ENCODE data around the gene FRK. TPM values are rescaled to one million over a fixed set of nuclear protein-coding genes. Genes with fewer than 3 reads are reported as not detected.
"Not testable (repeated sequence)": the region's sequence is repeated elsewhere in the genome, so short reads cannot be mapped to it uniquely, and the experiment has no call there.

The FRK gene
- total RNA-seq, 1 donor from 2014 or later: 0.06 TPM

DNA sequence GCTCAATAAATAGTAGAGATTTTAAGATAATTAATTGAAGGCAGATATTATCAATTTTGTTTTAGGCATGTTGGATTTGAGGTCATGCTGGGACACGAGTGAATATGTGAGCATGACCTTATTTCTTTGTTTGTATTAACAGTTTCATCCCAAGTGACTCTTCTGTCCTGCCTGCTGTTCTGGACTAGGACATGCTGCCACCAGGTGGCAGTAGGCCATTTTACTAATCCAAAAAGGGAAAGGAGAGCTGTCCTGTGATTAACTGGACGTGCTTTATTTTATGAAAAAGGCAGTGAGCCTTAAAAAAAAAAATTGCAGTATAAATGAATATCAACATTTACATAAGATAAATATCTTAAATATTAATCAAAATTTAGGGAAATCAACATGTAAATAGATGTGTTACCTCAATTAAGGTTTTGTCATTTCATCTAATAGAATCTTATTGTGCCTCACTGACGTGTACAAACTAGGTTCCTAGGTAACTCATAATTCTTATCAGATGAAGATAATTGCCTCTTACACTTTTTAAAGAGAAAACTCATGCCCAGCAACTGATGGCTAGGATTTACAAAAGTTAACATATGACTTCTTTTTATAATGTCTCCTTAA, 49.8 kb downstream of the FRK start:
- peak; percentile 58 for DNase-seq (ENCODE audit: extremely low read depth, low read depth, low spot score)

DNA sequence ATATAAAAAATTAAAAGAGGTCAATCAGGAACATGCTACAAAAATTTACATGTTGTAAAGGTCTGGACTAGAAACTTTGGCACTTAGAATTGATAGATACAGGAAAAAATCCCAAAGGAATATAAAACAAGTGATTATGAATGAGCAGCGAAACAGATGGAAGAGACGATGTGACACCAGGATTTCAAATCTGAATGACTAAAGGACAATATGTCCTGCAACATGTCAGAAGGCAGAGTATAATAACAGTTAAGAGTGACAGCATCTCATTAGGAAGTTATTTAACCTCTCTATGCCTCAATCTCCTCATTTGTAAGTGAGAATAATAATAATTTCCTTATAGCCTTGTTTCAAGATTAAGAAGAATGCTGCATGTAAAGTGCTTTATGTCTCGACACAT, 50.3 kb downstream of the FRK start:
- DNase-seq (ENCODE audit: extremely low read depth, low read depth, low spot score): no peak

DNA sequence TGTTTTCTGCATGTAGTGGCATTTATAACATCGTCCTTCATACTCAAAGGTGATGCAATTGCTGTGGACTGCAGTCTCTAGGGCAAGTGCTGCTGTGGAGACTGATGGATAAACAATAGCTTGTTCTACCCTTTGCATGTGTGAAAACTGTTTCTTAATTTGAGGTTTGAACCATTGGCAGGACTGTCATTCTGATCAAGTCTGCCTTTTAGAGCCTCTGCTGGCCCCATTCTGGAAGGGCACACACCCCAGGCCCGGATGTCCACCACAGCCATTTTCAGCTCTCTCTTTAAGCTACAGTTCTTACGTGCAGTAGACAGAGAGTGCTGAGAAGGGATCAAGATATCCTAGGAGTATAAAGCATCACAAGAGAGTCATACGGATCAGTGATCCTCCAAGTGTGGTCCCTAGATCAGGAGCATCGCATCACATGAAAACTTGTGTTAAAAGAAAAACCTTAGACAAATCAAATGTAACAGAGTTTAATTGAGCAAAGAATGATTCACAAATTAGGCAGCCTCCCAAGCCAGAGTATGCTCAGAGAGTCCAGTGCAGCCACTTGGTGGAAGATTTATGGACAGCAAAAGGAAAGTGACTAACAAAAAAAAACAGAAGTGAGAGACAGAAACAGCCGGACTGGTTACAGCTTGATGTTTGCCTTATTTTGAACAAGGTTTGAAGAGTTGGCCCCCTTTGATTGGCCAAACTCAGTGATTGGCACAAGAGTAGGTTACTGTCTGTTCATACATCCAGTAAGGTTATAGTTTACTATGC, 52.0 kb downstream of the FRK start:
- DNase-seq (ENCODE audit: extremely low read depth, low read depth, low spot score): peak; percentile 23

DNA sequence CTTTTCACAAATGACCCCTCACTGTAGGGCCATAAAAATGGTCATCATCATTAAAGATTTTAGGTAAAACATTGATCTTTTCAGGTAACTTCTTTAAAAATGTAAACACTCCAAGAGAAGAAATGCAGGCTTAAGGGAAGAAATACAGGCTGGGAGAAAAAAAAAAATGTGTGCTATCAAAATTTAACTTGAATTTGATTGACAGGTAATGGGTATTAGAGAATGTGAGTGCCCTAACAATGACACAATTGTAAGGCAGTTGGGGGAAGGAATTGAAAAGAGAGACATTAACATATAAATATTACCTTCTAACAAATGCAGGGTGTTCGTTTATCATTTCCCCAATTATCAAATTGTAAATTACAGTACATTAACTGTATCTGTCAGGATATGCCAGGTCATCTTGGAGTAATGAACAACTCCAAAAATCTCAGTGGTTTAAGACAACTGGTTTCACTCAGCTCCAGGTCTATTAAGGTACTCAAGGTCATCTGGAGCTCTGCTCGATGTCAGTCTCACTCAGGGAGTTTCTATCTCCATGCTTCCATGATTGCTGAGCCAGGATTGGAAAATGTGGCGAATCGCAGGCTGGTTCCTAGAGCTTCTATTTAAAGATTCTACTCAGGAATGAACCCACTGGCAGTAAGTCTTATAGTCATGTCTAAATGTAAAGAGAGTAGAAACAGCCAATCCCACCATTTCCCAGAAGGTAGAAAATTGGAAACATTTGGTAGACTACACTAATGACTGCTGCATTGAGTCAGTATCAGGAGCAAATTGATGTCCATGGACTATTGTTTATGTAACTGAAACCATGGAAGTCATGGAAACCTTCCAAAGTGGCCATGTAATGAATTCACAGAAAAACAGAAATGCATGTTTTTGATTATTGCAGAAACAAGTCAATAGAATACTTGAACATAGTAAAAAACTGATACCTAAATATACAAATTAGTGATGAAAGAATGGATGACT, 55.6 kb downstream of the FRK start:
- no peak for DNase-seq (ENCODE audit: extremely low read depth, low read depth, low spot score)

DNA sequence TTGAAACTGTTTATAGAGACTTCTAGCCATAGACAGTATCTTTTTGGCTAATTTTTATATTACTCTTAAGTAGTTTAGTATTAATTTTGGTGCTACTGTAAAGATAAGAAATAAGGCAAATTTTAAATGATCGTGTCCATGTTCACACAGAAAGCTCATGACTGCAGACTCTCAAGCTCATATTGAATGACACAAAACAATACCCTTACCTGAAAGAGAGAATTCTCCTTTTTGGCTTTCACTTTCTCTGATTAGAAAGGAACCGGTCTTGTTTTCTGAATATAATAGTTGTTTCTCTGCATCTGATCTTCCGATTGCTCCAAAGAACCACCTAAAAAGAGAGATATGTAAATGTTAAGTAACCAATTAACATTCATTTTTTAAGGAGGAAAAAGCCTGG, 57.0 kb downstream of the FRK start:
- DNase-seq (ENCODE audit: extremely low read depth, low read depth, low spot score): no peak

DNA sequence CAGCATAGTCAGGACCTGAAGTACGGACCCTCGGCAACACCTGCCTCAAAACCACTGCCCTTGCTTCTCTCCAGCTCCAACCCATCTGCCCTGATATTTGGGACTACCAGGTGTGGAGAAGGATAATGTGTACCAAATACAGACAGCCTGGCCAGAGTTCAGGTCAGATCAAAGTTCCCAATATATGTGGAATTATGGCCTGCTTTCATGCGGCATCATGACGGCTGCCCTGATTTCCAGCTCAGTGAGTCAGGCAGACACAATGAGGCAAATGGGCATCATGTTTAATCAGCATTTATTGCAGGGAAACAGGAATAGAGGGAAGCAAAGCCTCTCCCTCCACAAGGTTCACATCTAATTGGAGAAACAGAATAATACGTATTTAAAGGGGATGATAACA, 57.9 kb downstream of the FRK start:
- no peak for DNase-seq (ENCODE audit: extremely low read depth, low read depth, low spot score)

DNA sequence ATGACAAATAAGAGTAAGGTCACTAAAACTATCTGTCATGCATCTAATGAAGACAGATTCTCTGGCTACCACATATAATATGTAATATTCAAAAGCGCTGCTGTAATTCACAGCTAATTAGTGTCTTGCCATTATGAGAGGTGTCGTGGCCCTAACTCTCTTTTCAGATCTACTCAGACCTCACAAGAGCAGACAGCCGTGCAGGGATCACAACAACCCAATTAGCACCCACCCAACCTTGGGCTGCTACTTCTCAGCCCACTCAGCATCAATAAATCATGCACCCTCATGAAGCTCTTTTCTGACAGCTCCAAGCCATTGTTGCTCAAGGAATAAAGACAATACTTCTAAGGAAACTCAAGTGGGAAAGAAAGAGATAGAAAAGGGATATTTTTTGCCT, 61.5 kb downstream of the FRK start:
- DNase-seq (ENCODE audit: extremely low read depth, low read depth, low spot score): no peak

DNA sequence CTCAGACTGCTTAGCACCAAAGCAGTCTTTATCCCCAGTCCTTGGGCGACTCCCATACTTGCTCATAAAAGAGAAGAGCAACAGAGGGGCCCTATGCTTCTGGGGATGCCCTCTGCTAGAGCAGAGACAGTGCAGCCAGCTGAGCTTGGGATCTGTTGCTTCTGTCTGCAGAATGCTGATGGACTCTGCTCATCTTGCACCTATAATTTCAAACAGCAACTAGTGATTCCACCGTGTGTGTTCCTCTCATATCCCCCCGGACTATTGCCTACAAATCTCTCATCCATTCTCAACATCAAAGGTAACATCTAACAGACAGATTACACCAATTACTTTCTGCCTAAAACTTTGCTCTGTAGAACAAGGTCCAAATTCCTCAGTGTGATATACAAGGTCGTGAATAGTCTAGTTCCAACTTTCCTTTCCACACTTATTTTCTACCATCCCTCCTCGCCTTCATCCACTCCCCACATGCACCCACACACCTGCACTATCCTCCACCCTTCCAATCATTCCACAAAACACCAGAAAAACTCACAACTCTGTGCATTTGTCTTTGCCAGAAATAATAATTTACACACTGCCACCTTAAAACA, 62.6 kb downstream of the FRK start:
- no peak for DNase-seq (ENCODE audit: extremely low read depth, low read depth, low spot score)

DNA sequence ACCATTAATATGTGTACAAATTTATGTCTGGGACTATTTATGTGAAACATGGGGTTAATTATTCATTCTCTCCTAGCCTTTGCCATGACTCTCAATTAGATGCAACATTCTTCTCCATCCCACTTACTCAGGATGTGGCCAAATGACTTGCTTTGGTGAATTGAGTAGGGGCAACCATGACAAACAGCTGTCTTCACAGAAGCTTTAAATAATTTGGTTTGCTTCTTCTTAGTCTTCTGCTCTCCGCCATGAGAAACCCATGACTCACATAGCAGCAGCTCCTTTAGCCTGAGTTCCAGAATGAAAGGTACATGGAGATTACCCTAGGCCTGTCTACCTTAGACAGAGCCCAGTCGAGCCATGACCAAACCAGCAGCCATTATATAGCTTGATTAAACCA, 74.7 kb downstream of the FRK start:
- no peak for DNase-seq (ENCODE audit: extremely low read depth, low read depth, low spot score)

DNA sequence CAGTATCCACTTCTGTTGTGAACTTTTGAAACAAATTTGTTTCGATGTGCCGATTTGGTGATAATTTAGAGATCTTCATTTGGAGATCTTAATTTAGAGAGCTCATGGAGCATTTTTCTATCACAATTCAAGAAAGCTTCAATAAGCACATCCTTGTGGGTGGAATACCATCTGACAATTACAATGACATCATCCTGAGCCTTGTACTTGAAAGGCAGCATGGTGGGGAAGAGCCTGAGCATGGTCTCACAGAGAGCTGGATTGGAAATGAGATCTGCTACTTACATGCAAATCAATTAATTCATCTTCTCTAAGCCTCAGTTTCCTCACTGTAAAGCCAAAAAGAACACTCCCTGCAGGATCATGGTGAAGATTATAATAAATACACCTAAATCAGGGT, 75.9 kb downstream of the FRK start:
- DNase-seq (ENCODE audit: extremely low read depth, low read depth, low spot score): no peak

DNA sequence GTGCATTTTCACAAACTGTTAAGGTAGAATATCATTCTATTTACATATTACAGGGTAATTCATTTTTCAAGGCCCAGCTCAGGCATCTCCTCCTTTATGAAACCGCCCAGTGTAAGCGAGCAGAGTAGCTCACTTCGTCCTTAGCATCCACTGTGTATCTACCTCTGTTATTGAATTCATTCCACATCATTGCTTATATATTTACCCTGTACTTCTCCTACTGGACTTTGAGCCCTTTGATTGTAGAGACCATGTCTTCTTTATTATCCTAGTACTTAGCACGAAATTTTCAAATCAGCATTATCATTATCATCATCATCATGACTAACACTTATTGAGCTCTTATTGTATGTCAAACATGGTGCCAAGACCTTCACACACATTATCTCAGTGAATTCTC, 76.7 kb downstream of the FRK start:
- no peak for DNase-seq (ENCODE audit: extremely low read depth, low read depth, low spot score)

DNA sequence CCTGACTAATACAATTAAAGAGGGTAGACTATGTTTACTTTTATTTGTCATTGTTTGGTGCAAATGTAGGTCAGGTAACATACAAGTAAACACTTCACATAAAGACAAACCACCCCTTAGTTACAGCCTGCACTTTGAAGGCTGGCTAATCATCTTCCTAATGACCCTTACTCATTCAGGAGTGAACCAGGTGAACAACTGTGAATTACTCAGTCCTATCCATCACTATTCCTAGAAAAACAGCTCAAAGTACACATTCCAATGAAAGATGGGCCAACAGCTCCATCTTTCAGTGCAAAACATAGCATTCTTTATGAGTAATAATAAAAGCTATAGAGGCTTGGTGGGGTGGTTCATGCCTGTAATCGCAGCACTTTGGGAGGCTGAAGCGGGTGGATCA, 78.2 kb downstream of the FRK start:
- no peak for DNase-seq (ENCODE audit: extremely low read depth, low read depth, low spot score)

DNA sequence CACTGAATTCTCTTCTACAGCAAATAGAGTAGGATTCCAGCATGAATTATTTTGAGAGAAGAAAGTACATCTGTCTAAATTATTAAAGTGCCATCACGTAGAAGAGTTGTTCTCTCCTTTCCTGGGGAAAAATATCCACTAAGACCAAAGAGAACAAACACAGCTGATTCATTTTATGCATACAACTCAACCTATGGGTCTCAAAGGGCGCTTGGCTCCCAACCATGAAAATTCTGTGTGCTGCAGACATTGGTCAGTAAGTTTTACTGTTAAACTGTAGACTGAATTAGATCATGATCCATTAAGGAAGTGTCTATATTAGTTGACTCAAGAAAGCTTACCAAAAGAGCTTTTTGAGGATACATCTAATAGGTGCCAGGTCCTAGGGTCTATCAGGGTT, 83.5 kb downstream of the FRK start:
- no peak for DNase-seq (ENCODE audit: extremely low read depth, low read depth, low spot score)

DNA sequence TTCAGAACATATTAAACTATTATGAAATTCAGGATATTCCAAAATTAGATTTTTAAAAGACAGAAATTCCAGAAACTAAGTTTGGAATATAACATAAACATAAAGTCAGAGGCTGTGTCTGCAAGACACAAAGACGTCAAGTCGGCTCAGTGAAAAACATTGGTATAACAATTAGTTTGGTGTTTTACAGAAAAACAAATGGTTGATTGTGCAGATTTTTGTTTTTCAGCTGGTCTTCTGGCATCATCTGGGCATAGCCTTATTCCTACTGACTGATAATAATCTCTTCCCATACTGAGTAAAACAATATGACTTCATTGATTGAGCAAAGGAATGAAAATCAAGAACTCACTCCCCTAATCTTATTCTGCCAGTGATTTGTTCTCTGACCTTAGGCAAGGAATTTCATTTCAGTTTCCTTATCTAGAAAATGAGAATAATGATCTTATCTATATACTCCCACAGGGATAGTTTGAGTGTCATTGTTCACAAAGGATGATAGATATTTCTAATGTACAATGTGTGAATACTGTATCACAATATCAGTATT, 84.3 kb downstream of the FRK start:
- DNase-seq (ENCODE audit: extremely low read depth, low read depth, low spot score): no peak

DNA sequence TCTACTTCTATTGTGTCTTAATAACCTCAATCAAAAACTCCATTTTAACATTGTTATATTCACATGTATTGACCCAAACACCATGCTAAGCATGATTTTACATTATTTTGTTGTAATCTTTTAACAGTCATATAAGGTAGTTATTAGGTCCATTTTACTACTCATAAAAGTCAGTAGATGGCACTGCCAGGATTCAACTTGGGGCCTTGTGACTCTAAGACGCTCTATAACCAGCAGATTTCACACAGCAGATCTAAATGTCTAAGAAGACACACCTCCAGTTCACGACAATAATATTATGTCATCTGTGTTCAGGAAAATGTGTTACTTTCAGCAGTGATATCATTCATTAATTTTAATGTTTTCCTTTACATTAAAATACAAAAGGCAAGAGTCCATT, 88.0 kb downstream of the FRK start:
- DNase-seq (ENCODE audit: extremely low read depth, low read depth, low spot score): no peak

DNA sequence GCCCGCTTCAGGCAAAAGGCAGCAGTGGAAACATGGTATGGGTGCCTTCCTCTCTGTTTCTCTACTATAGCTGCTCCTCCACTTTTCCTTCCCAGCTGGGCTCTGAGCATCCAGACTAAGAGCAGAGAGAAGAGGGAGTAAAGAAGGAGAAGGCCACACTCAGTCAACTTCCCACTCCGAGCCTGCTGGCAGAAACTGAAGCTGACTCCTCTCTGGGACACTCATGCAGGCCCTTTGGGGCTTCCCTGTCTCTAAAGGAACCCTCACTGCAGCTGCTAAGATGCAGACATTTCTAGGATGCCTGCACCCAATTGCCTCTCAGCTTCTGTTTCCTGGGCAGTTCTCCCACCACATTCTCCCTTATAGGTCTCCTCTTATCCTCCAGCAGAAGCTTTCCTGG, 88.9 kb downstream of the FRK start:
- no peak for DNase-seq (ENCODE audit: extremely low read depth, low read depth, low spot score)

DNA sequence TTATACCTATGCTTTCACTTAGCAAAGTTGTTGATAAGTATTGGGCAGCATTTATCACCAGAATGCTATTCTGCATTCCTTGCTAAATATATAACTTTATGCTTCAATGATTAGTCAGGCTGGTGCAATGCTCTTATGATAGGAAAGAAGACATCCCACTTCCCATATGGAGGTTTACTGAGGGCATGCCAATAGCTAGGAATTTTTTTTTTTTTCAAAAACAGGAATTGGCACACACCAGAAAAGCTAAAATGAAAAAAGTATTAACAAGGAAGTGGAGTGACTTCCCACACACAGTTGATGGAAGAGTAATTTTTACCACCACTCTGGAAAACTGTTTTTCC, 90.8 kb downstream of the FRK start:
- DNase-seq (ENCODE audit: extremely low read depth, low read depth, low spot score): no peak

DNA sequence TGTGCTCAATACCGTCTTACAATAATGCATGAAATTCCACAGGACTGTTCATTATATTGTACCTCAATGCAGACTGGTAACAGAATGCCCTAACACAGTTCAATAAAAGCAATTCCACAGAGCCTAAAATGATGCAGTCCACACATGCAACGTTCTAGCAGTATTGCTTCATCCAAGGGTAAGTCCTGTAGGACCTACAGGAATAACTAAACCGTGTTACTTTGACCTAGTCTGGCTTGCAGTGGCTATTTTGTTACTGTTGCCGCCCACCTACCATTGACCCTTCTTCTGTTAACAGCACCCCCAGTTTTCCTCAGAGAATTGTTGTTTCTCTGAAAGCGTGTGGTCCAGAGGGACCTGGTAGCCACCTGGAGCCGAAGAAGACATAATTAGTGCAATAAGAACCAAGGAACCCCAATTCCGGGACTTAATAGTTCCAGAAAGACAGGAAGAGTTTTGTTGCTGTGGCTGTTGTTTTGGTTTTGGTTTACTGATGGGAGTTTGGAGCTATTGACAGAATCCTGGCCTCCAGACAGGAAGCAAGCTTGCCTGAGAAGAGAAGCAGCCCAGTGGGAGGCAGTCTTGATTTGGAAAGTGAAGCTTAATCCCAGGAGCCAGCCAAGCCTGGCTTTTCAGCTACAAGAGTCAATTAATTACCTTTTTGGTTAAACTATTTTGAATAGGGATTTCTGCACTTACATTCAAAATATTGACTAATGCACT, 91.3 kb downstream of the FRK start:
- DNase-seq (ENCODE audit: extremely low read depth, low read depth, low spot score): no peak

DNA sequence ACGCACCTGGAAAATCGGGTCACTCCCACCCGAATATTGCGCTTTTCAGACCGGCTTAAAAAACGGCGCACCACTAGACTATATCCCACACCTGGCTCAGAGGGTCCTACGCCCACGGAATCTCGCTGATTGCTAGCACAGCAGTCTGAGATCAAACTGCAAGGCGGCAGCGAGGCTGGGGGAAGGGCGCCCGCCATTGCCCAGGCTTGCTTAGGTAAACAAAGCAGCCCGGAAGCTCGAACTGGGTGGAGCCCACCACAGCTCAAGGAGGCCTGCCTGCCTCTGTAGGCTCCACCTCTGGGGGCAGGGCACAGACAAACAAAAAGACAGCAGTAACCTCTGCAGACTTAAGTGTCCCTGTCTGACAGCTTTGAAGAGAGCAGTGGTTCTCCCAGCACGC, 100.4 kb downstream of the FRK start:
- DNase-seq (ENCODE audit: extremely low read depth, low read depth, low spot score): not testable (repeated sequence)

DNA sequence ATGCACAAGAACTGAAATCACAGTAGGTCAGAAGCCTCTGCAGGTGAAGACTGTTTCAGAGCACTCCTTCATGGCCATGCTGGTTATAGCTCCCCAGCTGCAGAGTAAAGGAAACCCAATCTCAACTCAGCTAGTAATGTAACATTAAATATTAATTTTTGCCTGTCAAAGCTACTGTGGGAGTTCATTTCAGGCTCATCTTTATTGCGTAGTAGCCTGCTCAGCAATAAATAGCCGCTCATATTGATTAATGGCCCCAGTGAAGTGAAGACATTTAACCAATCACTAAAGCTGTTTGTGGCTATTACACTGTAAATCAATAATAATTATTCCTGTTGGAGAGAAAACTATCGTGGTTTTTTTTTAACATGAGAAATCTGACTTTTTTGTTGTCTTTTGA, 101.7 kb downstream of the FRK start:
- no peak for DNase-seq (ENCODE audit: extremely low read depth, low read depth, low spot score)

Data from glomerular endothelial cell (primary cell).